ENCODE results near the gene CCR5. TPM values are rescaled to one million over a fixed set of nuclear protein-coding genes. Genes with fewer than 3 reads are reported as not detected.

The CCR5 gene
- total and polyA plus RNA-seq, 9 of the 15 experiments (the other 6 are each of a cell fraction or from before 2014, with no cell fraction given) = not detected

DNA sequence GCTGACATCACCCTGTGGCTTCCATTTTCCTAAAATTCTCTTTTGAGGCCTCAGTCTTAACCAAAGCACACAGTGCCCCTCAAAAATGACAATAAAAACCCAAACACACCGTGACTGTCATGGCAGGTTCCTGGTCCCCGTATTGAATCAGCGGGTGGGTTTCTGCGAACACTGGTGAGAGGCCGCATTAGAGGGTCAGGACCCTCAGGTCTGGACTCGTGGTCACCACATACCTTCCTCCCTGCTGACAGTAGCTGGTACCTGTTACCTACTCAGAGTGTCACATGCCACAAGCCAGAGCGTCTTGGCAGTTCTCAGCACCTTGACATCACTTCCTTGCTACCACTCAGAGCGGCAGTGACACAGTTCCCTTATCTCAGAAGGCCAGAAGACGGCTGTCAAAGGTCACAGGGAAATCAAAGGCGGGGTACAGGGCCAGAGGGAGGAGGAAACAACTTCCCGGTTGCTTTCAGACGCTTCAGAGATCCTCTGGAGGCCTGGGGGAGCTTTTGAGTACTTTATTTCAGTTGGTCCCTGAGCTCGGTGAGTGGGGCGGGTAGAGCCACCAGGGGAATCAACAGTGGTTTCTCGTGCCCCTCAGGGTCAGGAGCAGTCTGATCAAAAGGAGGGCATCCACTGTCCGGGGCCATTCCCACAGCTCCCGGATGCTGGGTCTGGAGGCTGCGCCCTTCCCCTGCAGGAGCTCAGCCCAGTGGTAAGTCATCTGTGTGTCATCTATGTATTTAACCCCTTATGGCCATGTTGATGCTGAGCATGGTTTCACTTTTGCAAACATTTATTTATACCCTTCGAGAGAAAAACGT, 36.3 kb downstream of the CCR5 start, which contains the start of the genes CCR5AS and CCRL2 (continued):
- 0 out of 4 replicates have a peak, but pooled peaks of 1 of the 2 experiments have one; percentile 37 for TF ChIP-seq NONO (IDR thresholded peaks at IDR 0.05; ENCODE audit: low read depth in 2 of 2, low read length in 1 of 2)
- TF ChIP-seq, protein P1, sequence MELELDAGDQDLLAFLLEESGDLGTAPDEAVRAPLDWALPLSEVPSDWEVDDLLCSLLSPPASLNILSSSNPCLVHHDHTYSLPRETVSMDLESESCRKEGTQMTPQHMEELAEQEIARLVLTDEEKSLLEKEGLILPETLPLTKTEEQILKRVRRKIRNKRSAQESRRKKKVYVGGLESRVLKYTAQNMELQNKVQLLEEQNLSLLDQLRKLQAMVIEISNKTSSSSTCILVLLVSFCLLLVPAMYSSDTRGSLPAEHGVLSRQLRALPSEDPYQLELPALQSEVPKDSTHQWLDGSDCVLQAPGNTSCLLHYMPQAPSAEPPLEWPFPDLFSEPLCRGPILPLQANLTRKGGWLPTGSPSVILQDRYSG (tag; conservative IDR thresholded peaks at IDR 0.05; ENCODE audit: low read depth) = peak; percentile 94
- peak; percentile 77; the same call in 1 of the 2 replicates for TF ChIP-seq OTX1 (CRISPR knock-in tag; IDR thresholded peaks at IDR 0.05)
- no peak; the same call in 1 of the 2 replicates for TF ChIP-seq TAF7 (tag; IDR thresholded peaks at IDR 0.05)
- TF ChIP-seq, protein P2, sequence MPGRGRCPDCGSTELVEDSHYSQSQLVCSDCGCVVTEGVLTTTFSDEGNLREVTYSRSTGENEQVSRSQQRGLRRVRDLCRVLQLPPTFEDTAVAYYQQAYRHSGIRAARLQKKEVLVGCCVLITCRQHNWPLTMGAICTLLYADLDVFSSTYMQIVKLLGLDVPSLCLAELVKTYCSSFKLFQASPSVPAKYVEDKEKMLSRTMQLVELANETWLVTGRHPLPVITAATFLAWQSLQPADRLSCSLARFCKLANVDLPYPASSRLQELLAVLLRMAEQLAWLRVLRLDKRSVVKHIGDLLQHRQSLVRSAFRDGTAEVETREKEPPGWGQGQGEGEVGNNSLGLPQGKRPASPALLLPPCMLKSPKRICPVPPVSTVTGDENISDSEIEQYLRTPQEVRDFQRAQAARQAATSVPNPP (IDR thresholded peaks at IDR 0.05; ENCODE audit: borderline replicate concordance, insufficient read depth, insufficient read length) = no peak
- TF ChIP-seq ZNF644 (tag; IDR thresholded peaks at IDR 0.05; ENCODE audit: low read depth) = peak; percentile 85
- TF ChIP-seq ESRRA (IDR thresholded peaks at IDR 0.05; ENCODE audit: borderline replicate concordance, low read depth) = peak; percentile 82
- no peak for TF ChIP-seq MAFG (tag; conservative IDR thresholded peaks at IDR 0.05)
- TF ChIP-seq NCOA1 (IDR thresholded peaks at IDR 0.05; ENCODE audit: low read depth) = peak; percentile 91
- TF ChIP-seq ZNF197 (CRISPR knock-in tag; IDR thresholded peaks at IDR 0.05; ENCODE audit: low read depth) = peak; percentile 84
- peak; percentile 93 for TF ChIP-seq SPI1 (IDR thresholded peaks at IDR 0.05; ENCODE audit: borderline replicate concordance, low read depth, low read length)
- peak; percentile 59; the same call in 1 of the 2 replicates for TF ChIP-seq POLR2G (IDR thresholded peaks at IDR 0.05; ENCODE audit: low read depth, low read length)
- TF ChIP-seq ARID2 (IDR thresholded peaks at IDR 0.05) = no peak
- peak; percentile 89 for TF ChIP-seq ELF1 (tag; IDR thresholded peaks at IDR 0.05)
- TF ChIP-seq SMARCA5 (IDR thresholded peaks at IDR 0.05) = peak; percentile 32; the same call in 1 of the 2 replicates
- no peak for TF ChIP-seq ZNF217 (CRISPR knock-in tag; IDR thresholded peaks at IDR 0.05)
- TF ChIP-seq, protein P3, sequence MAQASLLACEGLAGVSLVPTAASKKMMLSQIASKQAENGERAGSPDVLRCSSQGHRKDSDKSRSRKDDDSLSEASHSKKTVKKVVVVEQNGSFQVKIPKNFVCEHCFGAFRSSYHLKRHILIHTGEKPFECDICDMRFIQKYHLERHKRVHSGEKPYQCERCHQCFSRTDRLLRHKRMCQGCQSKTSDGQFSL (CRISPR knock-in tag; IDR thresholded peaks at IDR 0.05) = no peak
- TF ChIP-seq, protein P3 (tag; IDR thresholded peaks at IDR 0.05) = peak in 1 of 2 experiments; percentile 37; a peak in 1 of 4 replicates
- TF ChIP-seq ZNF586 (CRISPR knock-in tag; conservative IDR thresholded peaks at IDR 0.05) = no peak
- peak; percentile 88; the same call in 1 of the 2 replicates for TF ChIP-seq HDAC2 (IDR thresholded peaks at IDR 0.05)

Measured in K562 (cell line).